ENCODE measurements around the gene ABI2. TPM values are rescaled to one million over a fixed set of nuclear protein-coding genes. Genes with fewer than 3 reads are reported as not detected.

ABI2 gene
- total RNA-seq, 1 donor from 2014 or later, result 161 TPM

GRCh38 chr2:203346612-203347011 is 18.4 kb downstream of the ABI2 start:
- Histone ChIP-seq H4K20me1 (ENCODE audit: low read depth) (peaks cover 44% of the 10 kb centered on the region), H3K4me1 (no peaks in the 10 kb centered on the region), H3K36me3 (peaks cover 3% of the 10 kb centered on the region), H3F3A (ENCODE audit: low read depth) (no peaks in the 10 kb centered on the region), H3K79me2 (ENCODE audit: low read depth) (peaks cover 100% of the 10 kb centered on the region), H2AFZ (replicated peaks) (no peak overlapping the region), H3K9ac (no peak overlapping the region), H3K4me2 (no peak overlapping the region), H3K4me3 (no peak overlapping the region), H3K27ac (no peak overlapping the region), H3K9me3 (ENCODE audit: low read depth) (no peaks in the 10 kb centered on the region), H3K27me3 (no peaks in the 10 kb centered on the region)
- Mint-ChIP-seq H3K36me3 (peaks cover 64% of the 10 kb centered on the region), H3K4me3 (no peak overlapping the region), H3K27me3 (ENCODE audit: insufficient read depth, low read depth) (peaks cover 2% of the 10 kb centered on the region), H3K27ac (no peak overlapping the region), H3K4me1 (no peaks in the 10 kb centered on the region), H3K9me3 (no peaks in the 10 kb centered on the region)
- no peak for TF ChIP-seq EZH2 (IDR thresholded peaks at IDR 0.05)
- TF ChIP-seq CTCF (IDR thresholded peaks at IDR 0.05), result no peak
- no peak for TF ChIP-seq EZH2phosphoT487 (IDR thresholded peaks at IDR 0.05)
- DNase-seq (ENCODE audit: low spot score), result no peak

DNA sequence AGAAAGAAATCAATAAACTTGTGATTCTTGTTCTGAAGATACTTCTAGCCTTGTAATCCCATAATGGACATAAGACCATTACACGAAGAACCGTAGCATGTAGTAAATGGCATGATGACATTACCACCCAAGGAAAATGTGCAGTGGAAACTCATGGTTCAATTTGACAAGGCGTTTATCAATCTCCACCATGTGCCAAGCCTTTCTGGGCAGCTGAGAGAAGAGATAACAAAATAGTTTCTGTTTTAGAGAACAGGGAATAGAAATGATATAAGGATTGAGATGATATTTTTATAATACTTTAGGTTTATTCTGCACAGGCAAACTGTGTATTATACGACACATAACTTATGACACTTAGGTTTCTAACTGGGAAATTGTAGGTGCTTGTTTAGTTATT is 19.2 kb downstream of the ABI2 start:
- H4K20me1 ChIP-seq (ENCODE audit: low read depth), result peaks cover 46% of the 10 kb centered on the region
- no peaks in the 10 kb centered on the region for H3K4me1 Mint-ChIP-seq
- no peaks in the 10 kb centered on the region for H3K27me3 ChIP-seq
- H3K27ac ChIP-seq, result no peak overlapping the region
- no peak for TF ChIP-seq EZH2 (IDR thresholded peaks at IDR 0.05)
- no peak for TF ChIP-seq EZH2phosphoT487 (IDR thresholded peaks at IDR 0.05)
- TF ChIP-seq CTCF (IDR thresholded peaks at IDR 0.05), result no peak
- DNase-seq (ENCODE audit: low spot score), result no peak
- no peaks in the 10 kb centered on the region for H3K9me3 Mint-ChIP-seq
- no peak overlapping the region for H3K27ac Mint-ChIP-seq
- H3K9me3 ChIP-seq (ENCODE audit: low read depth), result no peaks in the 10 kb centered on the region
- H3K36me3 ChIP-seq, result peaks cover 3% of the 10 kb centered on the region
- no peaks in the 10 kb centered on the region for H3K4me1 ChIP-seq
- peaks cover 100% of the 10 kb centered on the region for H3K79me2 ChIP-seq (ENCODE audit: low read depth)
- peaks cover 61% of the 10 kb centered on the region for H3K36me3 Mint-ChIP-seq
- no peak overlapping the region for H3K4me2 ChIP-seq
- no peak overlapping the region for H3K4me3 Mint-ChIP-seq
- H3K4me3 ChIP-seq, result no peak overlapping the region
- no peak overlapping the region for H2AFZ ChIP-seq (replicated peaks)
- H3K9ac ChIP-seq, result no peak overlapping the region
- peaks cover 2% of the 10 kb centered on the region for H3K27me3 Mint-ChIP-seq (ENCODE audit: insufficient read depth, low read depth)
- H3F3A ChIP-seq (ENCODE audit: low read depth), result no peaks in the 10 kb centered on the region

DNA sequence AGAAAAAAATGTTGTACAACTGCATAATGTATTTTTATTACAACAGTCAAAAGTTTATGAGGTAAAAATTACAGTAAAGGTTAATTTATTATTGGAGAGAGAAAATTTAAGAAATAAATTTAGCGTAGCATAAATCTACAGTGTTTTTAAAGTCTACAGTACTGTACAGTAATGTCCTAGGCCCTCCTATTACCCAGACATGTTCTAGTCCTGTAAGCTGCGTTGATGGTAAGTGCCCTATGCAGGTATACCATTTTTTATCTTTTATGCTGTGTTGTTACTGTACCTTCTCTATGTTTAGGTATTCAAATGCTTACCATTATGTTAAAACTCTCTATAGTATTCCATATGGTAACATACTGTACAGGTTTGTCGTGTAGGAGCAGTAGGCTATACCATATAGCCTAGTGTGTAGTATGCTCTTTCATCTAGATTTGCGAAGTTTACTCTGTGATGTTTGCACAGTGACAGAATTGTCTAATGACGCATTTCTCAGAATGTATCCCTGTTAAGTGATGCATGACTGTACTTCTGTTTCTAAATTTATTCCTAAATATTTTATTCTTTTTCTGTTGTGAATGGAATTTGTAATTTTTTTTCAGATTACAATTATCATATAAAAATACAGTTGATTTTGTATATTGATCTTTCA is 24.5 kb downstream of the ABI2 start:
- H3F3A ChIP-seq (ENCODE audit: low read depth), result no peaks in the 10 kb centered on the region
- Mint-ChIP-seq H3K36me3 (peaks cover 40% of the 10 kb centered on the region), H3K4me3 (no peak overlapping the region), H3K4me1 (no peaks in the 10 kb centered on the region), H3K27ac (no peak overlapping the region), H3K27me3 (ENCODE audit: insufficient read depth, low read depth) (peaks cover 3% of the 10 kb centered on the region), H3K9me3 (no peaks in the 10 kb centered on the region)
- H3K27ac ChIP-seq, result no peak overlapping the region
- H4K20me1 ChIP-seq (ENCODE audit: low read depth), result peaks cover 54% of the 10 kb centered on the region
- TF ChIP-seq EZH2 (IDR thresholded peaks at IDR 0.05), result no peak
- TF ChIP-seq EZH2phosphoT487 (IDR thresholded peaks at IDR 0.05), result no peak
- TF ChIP-seq CTCF (IDR thresholded peaks at IDR 0.05), result no peak
- H3K79me2 ChIP-seq (ENCODE audit: low read depth), result peaks cover 100% of the 10 kb centered on the region
- no peaks in the 10 kb centered on the region for H3K4me1 ChIP-seq
- H3K4me2 ChIP-seq, result no peak overlapping the region
- H3K9me3 ChIP-seq (ENCODE audit: low read depth), result no peaks in the 10 kb centered on the region
- H3K4me3 ChIP-seq, result no peak overlapping the region
- no peaks in the 10 kb centered on the region for H3K27me3 ChIP-seq
- no peak overlapping the region for H2AFZ ChIP-seq (replicated peaks)
- peaks cover 8% of the 10 kb centered on the region for H3K36me3 ChIP-seq
- DNase-seq (ENCODE audit: low spot score), result no peak
- H3K9ac ChIP-seq, result no peak overlapping the region

Data from neural progenitor cell (in vitro differentiated cells).